GM12892 (cell line): ENCODE measurements around the gene NF2.
A peak's percentile ranks its signal among the peaks of the same experiment; 100 is the strongest.

ENCODE experiments used
- DNase-seq: peaks from one replicate; pipeline ENCODE4 v3.0.0; 2011; ENCODE audit not compliant: insufficient read length
- FAIRE-seq: peaks from 2 replicates; lab custom pipeline; 2011; peaks lifted over from hg19 to GRCh38; lab: Jason Lieb, UNC
- POLR2A ChIP-seq: IDR thresholded peaks from 2 replicates; pipeline ENCODE4 v1.6.1; 2011; ENCODE audit warnings: low read depth, low read length, control low read depth
- POLR2AphosphoS5 ChIP-seq: IDR thresholded peaks from 2 replicates; pipeline ENCODE4 v1.6.1; 2011; ENCODE audit warnings: low read depth, low read length, control low read depth
- TAF1 ChIP-seq: IDR thresholded peaks from 2 replicates; pipeline ENCODE4 v1.6.1; 2011; ENCODE audit warnings: low read depth, mild to moderate bottlenecking, control low read depth, low read length, borderline replicate concordance

The NF2 gene

DNA sequence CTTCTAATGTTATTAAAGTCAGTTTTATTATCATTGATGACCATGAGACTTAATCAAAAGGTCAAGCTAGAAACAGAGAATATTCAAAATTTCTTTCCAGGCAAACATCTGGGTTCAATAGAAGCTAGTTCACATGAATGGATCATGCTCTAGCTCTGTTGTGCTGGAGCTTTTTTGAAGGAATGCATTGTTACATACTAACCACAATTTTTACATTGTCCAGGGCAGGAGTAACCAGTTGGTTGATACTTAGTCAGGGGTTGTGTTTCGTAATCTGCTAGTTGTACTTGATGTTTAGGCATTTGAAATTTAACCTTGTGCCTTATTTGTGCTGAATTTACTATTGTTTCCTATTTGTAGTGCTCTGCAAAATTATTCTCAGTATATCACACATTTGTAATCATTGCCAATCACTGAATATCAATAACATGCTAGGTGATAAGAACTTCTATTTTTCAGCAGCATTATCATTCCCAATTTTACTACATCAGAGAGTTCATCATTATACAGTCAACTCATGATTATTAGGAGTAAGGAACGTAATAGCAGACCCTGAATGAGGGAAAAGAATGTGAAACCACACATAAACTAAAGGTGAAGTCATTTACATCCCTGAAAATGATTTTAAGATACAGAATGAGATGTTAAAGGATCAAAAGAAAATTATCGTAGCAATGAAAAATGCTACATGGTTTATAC, 23.2 kb downstream of the NF2 start:
- DNase-seq = no peak
- TF ChIP-seq POLR2AphosphoS5 = no peak
- TF ChIP-seq TAF1 = no peak
- no peak for TF ChIP-seq POLR2A
- no peak for FAIRE-seq

DNA sequence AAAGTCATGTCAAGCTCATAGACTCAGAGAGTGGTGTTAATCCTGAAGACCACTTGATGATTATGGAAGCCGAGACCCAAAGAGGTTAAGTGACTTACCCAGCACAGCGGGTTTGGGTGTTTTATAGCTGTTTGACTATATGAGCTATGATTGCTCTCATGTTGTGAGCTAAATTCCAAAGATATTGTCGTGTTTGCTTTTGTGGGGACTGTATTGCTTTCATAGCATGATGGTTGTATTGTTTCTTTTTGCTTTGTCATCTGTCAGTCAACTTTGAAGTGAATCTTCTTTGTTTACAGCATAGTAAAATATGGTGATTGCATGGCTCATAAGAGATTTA, 23.7 kb downstream of the NF2 start:
- no peak for FAIRE-seq
- no peak for TF ChIP-seq POLR2A
- TF ChIP-seq TAF1 = no peak
- no peak for TF ChIP-seq POLR2AphosphoS5
- DNase-seq = no peak

DNA sequence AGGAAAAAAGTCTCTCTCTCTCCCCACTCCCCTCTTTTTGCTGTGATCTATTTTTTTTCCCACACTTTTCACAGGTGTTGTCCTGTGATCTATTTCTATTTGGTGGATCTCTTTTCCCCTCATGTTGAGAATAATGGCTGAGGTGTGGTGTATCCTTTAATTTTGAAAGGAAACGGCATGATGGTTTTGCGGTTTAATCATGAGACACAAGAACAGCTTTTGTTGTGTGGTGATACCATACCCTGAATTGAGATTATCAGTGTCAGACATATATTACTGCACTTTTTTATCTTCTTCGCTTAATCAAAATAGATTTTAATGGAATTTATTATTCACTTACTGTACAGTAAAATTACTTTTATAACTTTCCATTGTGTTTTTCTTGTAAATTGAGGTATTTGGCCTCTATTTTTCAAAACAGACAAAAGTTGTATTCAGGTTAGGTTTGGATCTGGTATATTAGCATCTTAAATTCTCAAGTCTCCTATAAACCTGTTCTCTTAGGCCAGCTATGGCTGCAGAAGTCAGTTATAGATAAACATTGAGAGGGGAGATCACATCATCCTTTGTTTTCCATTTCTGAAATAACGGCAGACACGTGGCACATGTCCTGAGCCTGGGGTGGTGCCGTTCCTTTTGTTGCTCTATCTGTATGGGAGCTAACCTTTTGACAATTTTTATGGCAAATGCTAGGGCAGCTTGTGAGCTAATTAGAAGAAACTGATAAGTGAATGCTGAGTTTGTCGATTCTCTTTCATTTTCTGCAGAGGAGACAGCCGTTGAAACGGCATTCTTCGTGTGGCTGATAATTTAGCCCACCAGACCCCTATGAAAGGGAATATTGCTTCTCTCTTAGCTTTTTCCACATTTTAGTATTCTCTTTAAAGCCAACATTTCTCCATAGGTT, 25.8 kb downstream of the NF2 start:
- FAIRE-seq = no peak

DNA sequence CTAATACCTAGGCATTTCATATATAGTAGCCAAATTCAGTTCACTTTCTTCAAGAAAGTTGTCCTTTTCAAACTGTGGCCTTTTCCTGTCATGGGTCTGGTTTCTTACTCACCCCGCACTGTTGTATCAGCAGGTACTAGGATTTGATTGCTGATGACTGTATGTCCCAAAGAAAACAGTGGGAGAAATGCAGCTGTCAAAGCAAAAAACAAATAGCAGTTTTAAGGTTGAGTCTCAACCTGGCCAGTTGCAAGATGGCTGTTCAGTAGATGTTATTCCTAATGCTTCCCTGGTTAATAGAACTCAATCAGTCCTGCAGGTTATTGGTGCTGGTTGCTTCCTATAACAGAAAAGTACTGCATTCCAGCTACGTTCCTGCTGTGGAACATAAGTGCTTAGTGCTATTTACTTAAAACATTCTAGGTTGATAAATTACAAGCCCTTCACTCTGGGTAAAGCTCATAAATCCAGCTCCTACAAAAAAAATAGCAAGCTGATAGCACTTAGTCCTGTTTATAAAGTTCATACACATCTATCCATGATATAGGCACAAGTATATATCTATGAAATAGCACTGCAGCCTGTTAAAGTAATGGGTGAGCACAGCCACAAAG, 26.6 kb downstream of the NF2 start:
- no peak for DNase-seq
- FAIRE-seq = no peak
- TF ChIP-seq POLR2A (no peak), TAF1 (no peak), POLR2AphosphoS5 (no peak)

More for the DNA sequence above, 25.8 kb downstream of the NF2 start:
- TF ChIP-seq TAF1 (no peak), POLR2AphosphoS5 (no peak), POLR2A (no peak)
- no peak for DNase-seq

DNA sequence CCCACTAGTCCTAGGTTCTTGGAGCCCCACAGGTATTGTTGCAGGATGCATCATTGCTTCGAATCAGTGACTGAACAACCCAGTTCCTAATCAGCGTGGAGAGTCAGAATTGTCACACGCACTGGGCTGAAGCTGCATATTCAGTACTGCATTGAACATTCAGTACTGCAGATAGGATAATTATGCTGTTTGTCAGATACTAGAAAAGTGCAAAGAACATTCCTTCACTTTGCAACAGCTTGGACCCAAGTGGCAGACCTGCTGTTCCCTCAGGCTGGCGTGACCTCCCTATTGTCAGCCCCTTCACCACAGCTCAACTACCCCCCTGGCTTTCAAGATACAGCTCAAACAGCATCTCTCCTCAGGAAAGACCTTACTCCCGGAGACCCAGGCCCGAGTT, 27.6 kb downstream of the NF2 start:
- FAIRE-seq = no peak
- DNase-seq = no peak
- TF ChIP-seq POLR2AphosphoS5 (no peak), POLR2A (no peak), TAF1 (no peak)

DNA sequence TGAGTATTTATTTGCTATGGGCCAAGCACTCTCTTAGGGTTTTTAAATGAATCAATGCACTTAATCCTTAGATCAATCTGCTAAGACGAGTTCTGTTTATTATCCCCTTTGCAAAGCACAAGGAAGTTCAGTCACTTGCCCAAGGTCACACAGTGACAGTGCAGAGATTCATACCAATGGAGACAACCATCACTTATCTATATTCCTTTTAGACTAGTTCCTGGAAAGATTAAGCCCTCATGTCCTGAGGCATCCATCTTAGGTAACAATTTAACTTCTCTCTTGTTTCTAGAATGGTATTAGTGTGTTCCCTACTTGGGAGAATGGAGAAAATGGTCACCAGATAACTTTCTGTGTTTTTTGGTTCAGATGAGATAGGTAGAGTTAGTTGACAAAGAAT, 28.3 kb downstream of the NF2 start:
- DNase-seq = no peak
- no peak for FAIRE-seq
- TF ChIP-seq POLR2A = no peak
- TF ChIP-seq POLR2AphosphoS5 = no peak
- no peak for TF ChIP-seq TAF1

DNA sequence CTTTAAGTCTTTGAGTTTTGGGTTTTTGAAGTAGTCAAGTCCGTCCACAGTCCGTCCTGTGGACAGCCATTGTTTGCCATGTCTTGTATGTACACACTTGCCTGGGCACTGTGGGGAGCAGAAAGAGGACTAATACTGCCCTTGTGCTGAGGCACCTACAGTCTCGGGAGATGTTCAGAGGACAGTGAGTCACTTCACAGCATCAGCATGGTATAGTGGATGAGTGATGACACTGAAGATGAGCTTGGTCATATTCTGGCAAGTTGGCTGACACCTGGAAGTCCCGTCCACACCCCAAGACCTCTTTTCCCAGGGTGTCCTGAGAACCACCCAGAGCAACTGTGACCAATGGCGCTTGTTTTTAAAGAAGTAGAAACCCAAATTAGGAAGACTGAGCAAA, 29.2 kb downstream of the NF2 start:
- no peak for TF ChIP-seq TAF1
- TF ChIP-seq POLR2A = no peak
- no peak for TF ChIP-seq POLR2AphosphoS5
- FAIRE-seq (peak; percentile 33), DNase-seq (no peak)

DNA sequence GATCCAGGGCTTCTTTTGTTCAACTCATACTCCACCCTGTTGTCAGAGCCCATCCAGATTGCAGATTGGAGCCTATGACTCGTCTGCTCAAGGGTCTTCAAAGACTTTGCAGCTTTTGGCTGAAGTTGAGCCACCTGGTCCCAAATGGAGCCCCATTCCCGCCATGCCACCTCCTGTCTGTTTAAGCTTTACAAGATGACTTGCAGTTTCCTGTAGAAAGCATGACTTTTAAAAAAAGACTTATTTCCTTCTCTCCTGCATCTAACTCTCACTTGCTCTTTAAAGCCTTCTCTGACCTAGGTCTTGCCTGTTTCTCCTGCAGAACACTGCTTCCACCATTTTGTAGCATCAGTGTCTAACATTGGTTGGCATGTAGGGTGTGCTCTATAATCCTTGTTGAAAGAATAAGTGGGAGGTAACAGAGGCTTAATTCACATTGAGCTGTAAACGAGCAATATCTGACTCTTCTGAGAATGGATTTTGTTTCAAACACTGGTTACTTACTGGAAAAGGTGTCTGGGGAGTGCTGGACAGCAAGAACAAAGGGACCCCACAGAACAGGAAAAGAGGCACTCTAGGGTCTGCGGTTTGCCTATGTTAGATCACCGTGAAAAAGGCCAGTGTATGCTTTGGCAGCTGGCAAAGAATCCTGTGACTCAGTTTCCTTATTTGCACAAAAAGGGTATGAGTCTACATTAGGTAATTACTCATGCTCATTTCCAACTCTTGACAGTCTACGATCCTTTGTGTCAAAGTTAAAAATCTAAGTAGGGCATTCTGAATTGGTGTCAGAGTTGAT, 30.3 kb downstream of the NF2 start:
- no peak for DNase-seq
- TF ChIP-seq POLR2A = no peak
- TF ChIP-seq POLR2AphosphoS5 = no peak
- TF ChIP-seq TAF1 = no peak
- FAIRE-seq = no peak

DNA sequence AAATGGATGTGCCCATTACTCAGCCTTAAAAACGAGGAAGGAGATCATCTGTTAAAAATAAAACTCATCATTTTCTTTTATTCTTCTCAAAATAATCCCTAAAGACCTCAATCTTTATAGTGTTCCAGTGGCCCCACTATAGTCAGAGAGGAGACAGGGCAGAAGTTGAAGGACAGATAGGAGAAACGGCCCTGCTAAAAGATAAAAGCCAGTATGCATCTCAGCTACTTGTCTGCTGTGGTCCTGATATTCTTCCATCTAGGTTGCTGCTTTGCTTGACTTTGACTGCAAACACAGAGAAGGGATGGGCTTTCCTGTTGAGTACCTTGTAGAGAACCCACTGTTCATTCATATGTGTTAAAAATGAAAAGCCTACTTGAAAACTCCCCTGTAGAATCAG, 31.4 kb downstream of the NF2 start:
- TF ChIP-seq POLR2AphosphoS5 (no peak), TAF1 (no peak), POLR2A (no peak)

DNA sequence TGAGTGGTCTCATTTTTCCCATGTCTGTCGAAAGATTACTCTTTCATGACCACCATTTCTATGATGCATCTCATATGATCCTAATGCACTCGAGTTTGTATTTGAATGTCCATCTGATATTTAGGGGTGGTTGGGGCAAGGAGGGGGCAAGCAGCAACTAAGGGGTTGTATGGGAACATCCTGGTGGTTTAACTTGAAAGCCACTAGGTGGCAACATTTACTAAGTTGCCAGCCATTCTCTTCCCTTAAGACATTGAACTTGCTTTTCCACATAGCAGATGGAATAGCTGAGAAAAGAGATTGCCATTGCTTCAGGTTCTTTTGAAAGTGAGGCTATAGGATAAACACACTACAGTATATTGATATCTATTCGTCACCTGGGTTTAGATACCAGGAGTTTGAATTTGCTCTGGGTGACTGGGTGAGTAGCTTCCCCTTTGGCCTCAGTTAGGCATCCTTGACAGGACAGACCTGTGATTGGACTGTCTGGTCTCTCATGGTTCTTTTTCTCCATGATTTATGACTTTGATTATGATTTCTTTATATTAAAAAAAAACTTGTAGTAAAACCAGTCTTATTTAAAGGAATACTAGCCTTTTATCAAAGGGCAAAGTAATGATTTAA, 32.4 kb downstream of the NF2 start:
- TF ChIP-seq POLR2AphosphoS5 (no peak), TAF1 (no peak), POLR2A (no peak)
- FAIRE-seq (peak; percentile 38), DNase-seq (no peak)

More for the DNA sequence above, 31.4 kb downstream of the NF2 start:
- no peak for FAIRE-seq
- no peak for DNase-seq
